K562 (cell line): ENCODE results near the gene BMP8B. TPM values are rescaled to one million over a fixed set of nuclear protein-coding genes. Genes with fewer than 3 reads are reported as not detected.
A peak's percentile ranks its signal among the peaks of the same experiment; 100 is the strongest.

Source experiments
- CREBBP ChIP-seq: IDR thresholded peaks from one replicate; pipeline ENCODE4 v1.6.1; 2012; ENCODE audit warnings: low read depth, mild to moderate bottlenecking, control low read depth, inconsistent platforms, low read length
- EWSR1 ChIP-seq: fragments of 450-650 bp; IDR thresholded peaks from 2 replicates; pipeline ENCODE4 v1.6.1; 2018; ENCODE audit warnings: borderline replicate concordance, mild to moderate bottlenecking, low read depth, moderate library complexity; ENCODE audit not compliant: partially characterized antibody
- HNRNPH1 ChIP-seq: fragments of 200-400 bp; formaldehyde crosslinking; optimal IDR thresholded peaks from 2 replicates; pipeline ENCODE3; 2017; ENCODE audit warnings: low read depth, mild to moderate bottlenecking, low read length, moderate library complexity
- HNRNPL ChIP-seq: fragments of 200-400 bp; formaldehyde crosslinking; IDR thresholded peaks from 2 replicates; pipeline ENCODE4 v1.6.1; 2017; ENCODE audit warnings: low read depth, mild to moderate bottlenecking, low read length
- HNRNPUL1 ChIP-seq: fragments of 200-400 bp; formaldehyde crosslinking; IDR thresholded peaks from 2 replicates; pipeline ENCODE4 v1.6.1; 2017; ENCODE audit warnings: low read length
- KLF10 ChIP-seq: fragments of 250-450 bp; sonication (Bioruptor Pico); IDR thresholded peaks from 2 replicates; pipeline ENCODE4 v1.6.1; 2021; ENCODE audit warnings: matching md5 sums
- RBM25 ChIP-seq: fragments of 200-400 bp; formaldehyde crosslinking; IDR thresholded peaks from 2 replicates; pipeline ENCODE4 v1.6.1; 2018; ENCODE audit warnings: low read length, low read depth, moderate library complexity; ENCODE audit not compliant: severe bottlenecking
- ZC3H8 ChIP-seq: fragments of 450-650 bp; IDR thresholded peaks from 2 replicates; pipeline ENCODE4 v1.6.1; 2017
- ZNF696 ChIP-seq: fragments of 250-450 bp; sonication (Bioruptor Pico); conservative IDR thresholded peaks from 2 replicates; pipeline ENCODE4 v1.4.0; 2020; ENCODE audit warnings: mild to moderate bottlenecking, moderate library complexity
- ZNF764 ChIP-seq: fragments of 250-450 bp; sonication (Bioruptor Pico); IDR thresholded peaks from 2 replicates; pipeline ENCODE4 v1.4.0; 2020; ENCODE audit warnings: low read depth, mild to moderate bottlenecking, moderate library complexity
- polyA plus RNA-seq, 8 experiments: library from polyadenylated mRNA; depleted of rRNA in 4 of 8; stranded (reverse) in 5 of 8; unstranded in 3 of 8; fragments of >200 nt; fragmentation: Nextera tagmentation in 2 of 8; fragmentation: Illumina TruSeq in 1 of 8; extraction: Ambion mirVana in 2 of 8; extraction: Trizol in 1 of 8; gene quantifications; 2 replicates each; pipeline versions ENCODE4 v1.2.1 to v1.2.3, GENCODE V29; 2011 to 2014; ENCODE audit warnings: inconsistent platforms in 1 of 8, missing spikeins in 1 of 8
- total RNA-seq, 7 experiments: library from RNA; depleted of rRNA in 6 of 7; stranded (reverse); fragments of >200 nt in 6 of 7; fragmentation: Illumina TruSeq in 2 of 7; extraction: Trizol in 2 of 7; gene quantifications; 2 replicates each; pipeline versions ENCODE4 v1.2.1 to v1.2.3, GENCODE V29; 2011 to 2021; ENCODE audit warnings: low replicate concordance in 1 of 7
- TF ChIP-seq, protein P1 (sequence below): fragments of 450-650 bp; IDR thresholded peaks from 2 replicates; pipeline ENCODE4 v1.6.1; 2016
- TF ChIP-seq, protein P2 (sequence below): sonication (generic); formaldehyde crosslinking; IDR thresholded peaks from 2 replicates; pipeline ENCODE4 v1.9.0; 2022; ENCODE audit warnings: mild to moderate bottlenecking, missing genetic modification reagents
- TF ChIP-seq, protein P3 (sequence below): fragments of 450-650 bp; conservative IDR thresholded peaks from 2 replicates; pipeline ENCODE4 v1.6.1; 2016; ENCODE audit warnings: missing genetic modification characterization, low read depth, mild to moderate bottlenecking, missing compliant biosample characterization, moderate library complexity
- TF ChIP-seq, protein P4 (sequence below): fragments of 450-650 bp; IDR thresholded peaks from 2 replicates; pipeline ENCODE4 v1.6.1; 2016; ENCODE audit warnings: low read depth

BMP8B gene
- total and polyA plus RNA-seq, 9 of the 15 experiments (the other 6 are each of a cell fraction or from before 2014, with no cell fraction given) = 0.03 to 0.33 (median 0.14) TPM

DNA sequence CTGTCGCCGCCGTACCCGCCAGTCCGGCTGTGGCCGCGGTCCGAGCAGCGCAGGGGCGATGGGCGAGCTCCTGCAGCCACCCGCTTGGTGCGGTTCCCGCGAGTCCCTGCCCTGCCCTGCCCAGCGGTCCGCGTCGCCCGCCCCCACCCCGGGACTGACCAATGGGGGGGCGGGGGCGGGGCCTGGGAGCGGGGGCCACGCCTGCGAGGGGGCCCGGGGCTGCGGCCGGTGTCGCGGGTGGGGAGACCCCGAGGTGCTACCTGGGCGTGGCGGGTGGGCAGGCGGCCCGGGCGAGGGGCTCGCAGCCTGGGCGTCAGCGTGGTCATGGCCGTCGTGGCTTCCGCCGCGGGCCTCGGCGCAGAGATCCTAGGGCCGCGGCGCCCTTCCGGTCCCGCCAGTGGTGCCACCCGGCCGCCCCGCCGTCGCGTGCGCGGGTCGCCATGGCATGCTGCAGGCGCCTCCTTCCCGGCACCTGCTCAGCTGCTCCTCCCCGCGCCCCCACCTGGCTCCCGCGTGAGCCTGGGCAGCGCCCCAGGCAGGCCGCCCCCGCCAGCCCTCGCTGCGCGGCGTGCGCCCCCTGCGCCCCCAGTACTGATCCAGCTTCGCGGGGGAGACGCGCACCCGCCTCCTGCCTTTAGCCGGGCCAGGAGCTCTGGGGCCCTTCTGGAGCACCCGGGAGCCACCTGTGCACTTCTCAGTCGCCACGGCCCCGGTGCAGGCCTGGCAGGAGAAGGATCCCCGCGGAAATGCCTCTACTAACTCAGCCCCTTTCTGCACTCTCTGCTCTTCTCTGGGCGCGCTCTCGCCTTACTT lies at the start of gene BMP8B (continued):
- no peak for TF ChIP-seq ZNF696 (CRISPR knock-in tag)
- peak; percentile 79 for TF ChIP-seq RBM25
- no peak for TF ChIP-seq EWSR1
- TF ChIP-seq HNRNPUL1 = no peak
- TF ChIP-seq, protein P1, sequence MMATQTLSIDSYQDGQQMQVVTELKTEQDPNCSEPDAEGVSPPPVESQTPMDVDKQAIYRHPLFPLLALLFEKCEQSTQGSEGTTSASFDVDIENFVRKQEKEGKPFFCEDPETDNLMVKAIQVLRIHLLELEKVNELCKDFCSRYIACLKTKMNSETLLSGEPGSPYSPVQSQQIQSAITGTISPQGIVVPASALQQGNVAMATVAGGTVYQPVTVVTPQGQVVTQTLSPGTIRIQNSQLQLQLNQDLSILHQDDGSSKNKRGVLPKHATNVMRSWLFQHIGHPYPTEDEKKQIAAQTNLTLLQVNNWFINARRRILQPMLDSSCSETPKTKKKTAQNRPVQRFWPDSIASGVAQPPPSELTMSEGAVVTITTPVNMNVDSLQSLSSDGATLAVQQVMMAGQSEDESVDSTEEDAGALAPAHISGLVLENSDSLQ = no peak
- TF ChIP-seq, protein P2, sequence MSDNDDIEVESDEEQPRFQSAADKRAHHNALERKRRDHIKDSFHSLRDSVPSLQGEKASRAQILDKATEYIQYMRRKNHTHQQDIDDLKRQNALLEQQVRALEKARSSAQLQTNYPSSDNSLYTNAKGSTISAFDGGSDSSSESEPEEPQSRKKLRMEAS (CRISPR knock-in tag) = peak; percentile 76
- no peak for TF ChIP-seq HNRNPH1
- TF ChIP-seq, protein P3, sequence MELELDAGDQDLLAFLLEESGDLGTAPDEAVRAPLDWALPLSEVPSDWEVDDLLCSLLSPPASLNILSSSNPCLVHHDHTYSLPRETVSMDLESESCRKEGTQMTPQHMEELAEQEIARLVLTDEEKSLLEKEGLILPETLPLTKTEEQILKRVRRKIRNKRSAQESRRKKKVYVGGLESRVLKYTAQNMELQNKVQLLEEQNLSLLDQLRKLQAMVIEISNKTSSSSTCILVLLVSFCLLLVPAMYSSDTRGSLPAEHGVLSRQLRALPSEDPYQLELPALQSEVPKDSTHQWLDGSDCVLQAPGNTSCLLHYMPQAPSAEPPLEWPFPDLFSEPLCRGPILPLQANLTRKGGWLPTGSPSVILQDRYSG (tag) = no peak
- TF ChIP-seq, protein P4, sequence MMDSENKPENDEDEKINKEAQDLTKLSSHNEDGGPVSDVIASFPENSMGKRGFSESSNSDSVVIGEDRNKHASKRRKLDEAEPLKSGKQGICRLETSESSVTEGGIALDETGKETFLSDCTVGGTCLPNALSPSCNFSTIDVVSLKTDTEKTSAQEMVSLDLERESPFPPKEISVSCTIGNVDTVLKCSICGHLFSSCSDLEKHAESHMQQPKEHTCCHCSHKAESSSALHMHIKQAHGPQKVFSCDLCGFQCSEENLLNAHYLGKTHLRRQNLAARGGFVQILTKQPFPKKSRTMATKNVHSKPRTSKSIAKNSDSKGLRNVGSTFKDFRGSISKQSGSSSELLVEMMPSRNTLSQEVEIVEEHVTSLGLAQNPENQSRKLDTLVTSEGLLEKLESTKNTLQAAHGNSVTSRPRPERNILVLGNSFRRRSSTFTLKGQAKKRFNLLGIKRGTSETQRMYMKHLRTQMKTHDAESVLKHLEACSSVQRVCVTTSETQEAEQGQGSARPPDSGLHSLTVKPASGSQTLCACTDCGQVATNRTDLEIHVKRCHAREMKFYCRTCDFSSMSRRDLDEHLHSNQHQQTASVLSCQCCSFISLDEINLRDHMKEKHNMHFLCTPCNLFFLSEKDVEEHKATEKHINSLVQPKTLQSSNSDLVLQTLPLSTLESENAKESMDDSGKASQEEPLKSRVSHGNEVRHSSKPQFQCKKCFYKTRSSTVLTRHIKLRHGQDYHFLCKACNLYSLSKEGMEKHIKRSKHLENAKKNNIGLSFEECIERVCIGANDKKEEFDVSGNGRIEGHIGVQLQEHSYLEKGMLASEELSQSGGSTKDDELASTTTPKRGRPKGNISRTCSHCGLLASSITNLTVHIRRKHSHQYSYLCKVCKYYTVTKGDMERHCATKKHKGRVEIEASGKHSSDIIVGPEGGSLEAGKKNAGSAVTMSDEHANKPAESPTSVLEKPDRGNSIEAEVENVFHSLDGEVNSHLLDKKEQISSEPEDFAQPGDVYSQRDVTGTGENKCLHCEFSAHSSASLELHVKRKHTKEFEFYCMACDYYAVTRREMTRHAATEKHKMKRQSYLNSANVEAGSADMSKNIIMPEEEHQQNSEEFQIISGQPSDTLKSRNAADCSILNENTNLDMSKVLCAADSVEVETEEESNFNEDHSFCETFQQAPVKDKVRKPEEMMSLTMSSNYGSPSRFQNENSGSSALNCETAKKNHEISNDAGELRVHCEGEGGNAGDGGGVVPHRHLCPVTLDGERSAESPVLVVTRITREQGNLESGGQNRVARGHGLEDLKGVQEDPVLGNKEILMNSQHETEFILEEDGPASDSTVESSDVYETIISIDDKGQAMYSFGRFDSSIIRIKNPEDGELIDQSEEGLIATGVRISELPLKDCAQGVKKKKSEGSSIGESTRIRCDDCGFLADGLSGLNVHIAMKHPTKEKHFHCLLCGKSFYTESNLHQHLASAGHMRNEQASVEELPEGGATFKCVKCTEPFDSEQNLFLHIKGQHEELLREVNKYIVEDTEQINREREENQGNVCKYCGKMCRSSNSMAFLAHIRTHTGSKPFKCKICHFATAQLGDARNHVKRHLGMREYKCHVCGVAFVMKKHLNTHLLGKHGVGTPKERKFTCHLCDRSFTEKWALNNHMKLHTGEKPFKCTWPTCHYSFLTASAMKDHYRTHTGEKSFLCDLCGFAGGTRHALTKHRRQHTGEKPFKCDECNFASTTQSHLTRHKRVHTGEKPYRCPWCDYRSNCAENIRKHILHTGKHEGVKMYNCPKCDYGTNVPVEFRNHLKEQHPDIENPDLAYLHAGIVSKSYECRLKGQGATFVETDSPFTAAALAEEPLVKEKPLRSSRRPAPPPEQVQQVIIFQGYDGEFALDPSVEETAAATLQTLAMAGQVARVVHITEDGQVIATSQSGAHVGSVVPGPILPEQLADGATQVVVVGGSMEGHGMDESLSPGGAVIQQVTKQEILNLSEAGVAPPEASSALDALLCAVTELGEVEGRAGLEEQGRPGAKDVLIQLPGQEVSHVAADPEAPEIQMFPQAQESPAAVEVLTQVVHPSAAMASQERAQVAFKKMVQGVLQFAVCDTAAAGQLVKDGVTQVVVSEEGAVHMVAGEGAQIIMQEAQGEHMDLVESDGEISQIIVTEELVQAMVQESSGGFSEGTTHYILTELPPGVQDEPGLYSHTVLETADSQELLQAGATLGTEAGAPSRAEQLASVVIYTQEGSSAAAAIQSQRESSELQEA = no peak
- no peak for TF ChIP-seq ZNF764 (CRISPR knock-in tag)
- peak; percentile 89 for TF ChIP-seq HNRNPL
- no peak for TF ChIP-seq ZC3H8
- no peak for TF ChIP-seq CREBBP
- TF ChIP-seq KLF10 (CRISPR knock-in tag) = no peak
